NT2/D1 (cell line): ENCODE results near the gene TPO.

ENCODE experiments used
- YY1 ChIP-seq: IDR thresholded peaks from 2 replicates; pipeline ENCODE4 v1.6.1; 2011; ENCODE audit not compliant: insufficient read length, insufficient read depth
- ZNF274 ChIP-seq: IDR thresholded peaks from 2 replicates; pipeline ENCODE4 v1.6.1; 2011; ENCODE audit warnings: mild to moderate bottlenecking, low read depth, low read length

DNA sequence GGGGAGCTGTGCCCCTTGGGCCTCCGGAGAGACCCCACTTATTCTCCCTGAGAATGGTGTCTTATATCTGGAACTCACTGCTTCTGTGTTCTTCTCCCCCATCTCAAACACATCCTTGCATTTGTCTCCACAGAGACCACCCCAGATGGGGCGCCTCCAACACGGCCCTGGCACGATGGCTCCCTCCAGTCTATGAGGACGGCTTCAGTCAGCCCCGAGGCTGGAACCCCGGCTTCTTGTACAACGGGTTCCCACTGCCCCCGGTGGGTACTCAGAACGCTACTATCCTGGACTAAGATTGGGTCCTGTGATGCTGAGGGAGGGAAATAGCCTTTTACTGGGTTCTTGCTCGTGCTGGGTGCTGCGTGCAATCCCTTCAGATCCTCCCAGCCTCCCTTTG lies 40.3 kb downstream of the TPO start:
- TF ChIP-seq ZNF274 (no peak), YY1 (no peak)
